Measurements from ENCODE around the gene RAB3IL1. TPM values are rescaled to one million over a fixed set of nuclear protein-coding genes. Genes with fewer than 3 reads are reported as not detected.

The RAB3IL1 gene, protein sequence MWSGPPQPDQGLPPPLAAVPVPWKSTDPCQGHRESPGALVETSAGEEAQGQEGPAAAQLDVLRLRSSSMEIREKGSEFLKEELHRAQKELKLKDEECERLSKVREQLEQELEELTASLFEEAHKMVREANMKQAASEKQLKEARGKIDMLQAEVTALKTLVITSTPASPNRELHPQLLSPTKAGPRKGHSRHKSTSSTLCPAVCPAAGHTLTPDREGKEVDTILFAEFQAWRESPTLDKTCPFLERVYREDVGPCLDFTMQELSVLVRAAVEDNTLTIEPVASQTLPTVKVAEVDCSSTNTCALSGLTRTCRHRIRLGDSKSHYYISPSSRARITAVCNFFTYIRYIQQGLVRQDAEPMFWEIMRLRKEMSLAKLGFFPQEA
- total RNA-seq (2022; extraction: Qiagen RNA extraction), result 17.7 to 26.3 TPM (median 21.6 TPM) in 5 replicates

DNA sequence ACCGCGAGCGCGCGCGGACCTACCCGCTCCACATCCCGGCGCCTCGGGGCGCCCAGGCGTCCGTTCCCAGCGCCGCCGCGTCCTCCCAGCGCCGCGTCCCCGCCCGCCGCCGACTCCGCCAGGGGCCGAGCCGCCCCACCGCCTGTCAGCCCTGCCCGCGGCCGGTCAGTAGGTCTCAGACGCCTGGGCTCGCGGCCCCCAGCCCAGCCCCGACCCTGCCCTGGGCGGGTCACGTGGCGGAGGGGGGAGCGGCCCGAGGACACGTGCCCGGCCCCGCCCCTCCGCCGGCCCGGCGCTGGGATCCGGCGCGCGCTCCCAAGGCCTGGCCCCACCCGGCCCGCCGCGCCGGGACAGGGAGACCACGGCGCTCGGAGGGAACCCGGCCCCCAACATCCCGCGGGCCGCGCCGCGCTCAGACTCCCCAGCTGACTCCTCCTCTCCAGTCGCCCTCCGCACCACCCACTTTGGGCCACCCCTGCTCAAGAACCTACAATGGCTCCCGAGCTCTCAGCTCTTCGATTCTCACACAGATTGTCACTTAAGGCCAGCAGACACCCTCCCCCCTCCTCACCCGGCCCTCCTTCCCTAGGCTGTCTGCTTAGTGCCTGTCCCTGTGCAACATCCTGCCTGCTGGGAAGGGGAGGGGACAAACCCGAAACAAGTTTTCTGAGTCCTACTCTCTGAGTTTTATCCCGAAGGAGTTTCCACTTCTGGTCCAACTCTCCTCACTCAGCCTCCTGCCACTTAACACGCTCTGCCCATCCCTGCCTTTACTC, at the start of gene RAB3IL1:
Gene RAB3IL1 (minus strand): TSS at position 233 of the 776 bp plus-strand sequence. CDS start 199 bp downstream, at position 34.

DNA sequence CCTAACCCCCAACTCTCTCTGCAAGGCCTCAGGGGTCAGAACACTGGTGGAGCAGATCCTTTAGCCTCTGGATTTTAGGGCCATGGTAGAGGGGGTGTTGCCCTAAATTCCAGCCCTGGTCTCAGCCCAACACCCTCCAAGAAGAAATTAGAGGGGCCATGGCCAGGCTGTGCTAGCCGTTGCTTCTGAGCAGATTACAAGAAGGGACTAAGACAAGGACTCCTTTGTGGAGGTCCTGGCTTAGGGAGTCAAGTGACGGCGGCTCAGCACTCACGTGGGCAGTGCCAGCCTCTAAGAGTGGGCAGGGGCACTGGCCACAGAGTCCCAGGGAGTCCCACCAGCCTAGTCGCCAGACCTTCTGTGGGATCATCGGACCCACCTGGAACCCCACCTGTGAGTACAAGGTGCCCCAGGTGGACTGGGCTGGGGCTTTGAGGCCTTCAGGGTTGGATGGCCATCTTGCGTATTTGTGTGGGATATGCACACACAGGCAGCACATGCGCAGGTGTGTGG, 32.7 kb upstream of the RAB3IL1 start, which contains the start of gene BEST1:
Gene BEST1 (plus strand): TSS at position 317 of the 513 bp plus-strand sequence. CDS start 1,456 bp downstream, outside the sequence.

DNA sequence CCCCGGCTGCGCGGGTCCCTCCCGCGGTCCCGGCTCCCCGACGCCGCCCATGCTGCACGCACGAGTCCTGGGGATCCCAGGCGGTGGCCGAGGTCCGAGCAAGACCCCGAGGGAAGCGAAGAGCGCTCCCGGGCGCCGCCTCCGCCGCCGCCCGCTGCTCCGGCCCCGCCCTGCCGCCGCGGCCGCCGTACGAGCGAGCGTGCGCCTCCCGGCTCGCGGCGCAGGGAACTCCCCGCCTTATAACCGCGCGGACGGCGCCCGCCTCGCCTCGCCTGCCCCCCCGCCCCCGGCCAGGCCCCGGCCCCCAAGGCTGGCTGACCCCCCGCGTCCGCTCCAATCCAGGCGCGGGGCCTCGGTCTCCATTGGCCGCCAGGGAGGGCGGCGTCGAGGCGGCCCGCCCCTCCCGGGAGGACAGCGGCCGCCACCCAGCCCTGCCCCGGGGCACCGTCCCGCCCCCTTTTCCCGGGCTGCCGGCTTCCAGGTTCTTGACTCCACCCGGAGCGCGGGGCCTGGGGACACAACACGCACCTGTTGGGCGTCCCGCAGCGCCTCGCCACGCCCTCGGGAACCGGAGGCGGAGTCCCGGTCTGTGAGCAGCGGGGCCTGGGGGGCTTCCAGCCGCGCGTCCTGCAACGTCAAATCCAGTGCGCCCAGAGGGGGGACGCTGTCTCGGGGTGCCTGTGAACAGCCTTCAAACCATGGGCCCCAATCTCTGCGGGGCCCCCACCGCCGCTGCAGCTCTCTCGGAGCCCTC, 25.9 kb downstream of the RAB3IL1 start, which contains the start of gene FADS3:
Gene FADS3 (minus strand): TSS at position 215 of the 754 bp plus-strand sequence. CDS start 164 bp downstream, at position 51.

Other genes with a start within 250 kb of the RAB3IL1 start
- gene DAGLA, start 237.2 kb downstream of the RAB3IL1 start, total RNA-seq (2022; extraction: Qiagen RNA extraction), result 4.6 to 8.6 TPM (median 7.7 TPM) in 5 replicates
- 12.7 to 21.6 TPM (median 18.9 TPM) in 5 replicates for gene MYRF, start 164.9 kb downstream of the RAB3IL1 start, total RNA-seq (2022; extraction: Qiagen RNA extraction)
- gene TMEM258, start 125.0 kb downstream of the RAB3IL1 start, total RNA-seq (2022; extraction: Qiagen RNA extraction), result 170 to 298 TPM (median 191 TPM) in 5 replicates
- 91.0 to 106 TPM (median 96.1 TPM) in 5 replicates for gene FEN1, start 124.7 kb downstream of the RAB3IL1 start, total RNA-seq (2022; extraction: Qiagen RNA extraction)
- 179 to 276 TPM (median 220 TPM) in 5 replicates for gene FADS1, start 100.6 kb downstream of the RAB3IL1 start, total RNA-seq (2022; extraction: Qiagen RNA extraction)
- gene FADS2, start 89.3 kb downstream of the RAB3IL1 start, total RNA-seq (2022; extraction: Qiagen RNA extraction), result 329 to 455 TPM (median 388 TPM) in 5 replicates
- 55.7 to 91.5 TPM (median 78.5 TPM) in 5 replicates for gene FADS3, start 26.0 kb downstream of the RAB3IL1 start, total RNA-seq (2022; extraction: Qiagen RNA extraction)
- 1.3 to 5.6 TPM (median 1.6 TPM) in 5 replicates for gene BEST1, start 32.8 kb upstream of the RAB3IL1 start, total RNA-seq (2022; extraction: Qiagen RNA extraction)
- 12,177 to 22,454 TPM (median 20,238 TPM) in 5 replicates for gene FTH1, start 50.1 kb upstream of the RAB3IL1 start, total RNA-seq (2022; extraction: Qiagen RNA extraction)
- gene INCENP, start 206.4 kb upstream of the RAB3IL1 start, total RNA-seq (2022; extraction: Qiagen RNA extraction), result 42.4 to 64.7 TPM (median 60.5 TPM) in 5 replicates